Measurements from ENCODE around the gene NR4A1. TPM values are rescaled to one million over a fixed set of nuclear protein-coding genes. Genes with fewer than 3 reads are reported as not detected.

The NR4A1 gene
- total RNA-seq, 1 donor from 2014 or later = 1.1 TPM

GRCh38 chr12:52076811-52077210 is 25.6 kb downstream of the NR4A1 start:
- no peak for DNase-seq (ENCODE audit: low read depth, low spot score)

- DNase-seq (ENCODE audit: low read depth, low spot score) = no peak
Measured at GRCh38 chr12:52078276-52078675, 27.0 kb downstream of the NR4A1 start.

- no peak for DNase-seq (ENCODE audit: low read depth, low spot score)
Measured at GRCh38 chr12:52079576-52080402, 28.5 kb downstream of the NR4A1 start, which contains the start of gene SMIM41. SMIM41 (plus strand) TSS chr12:52079704; CDS start chr12:52079780, 76 bp downstream.

GRCh38 chr12:52080403-52081251 is 29.4 kb downstream of the NR4A1 start:
- no peak for DNase-seq (ENCODE audit: low read depth, low spot score)

- no peak for DNase-seq (ENCODE audit: low read depth, low spot score)
Measured at GRCh38 chr12:52081263-52081733, 30.1 kb downstream of the NR4A1 start.

GRCh38 chr12:52082026-52082668 is 30.9 kb downstream of the NR4A1 start:
- no peak for DNase-seq (ENCODE audit: low read depth, low spot score)

GRCh38 chr12:52082669-52082987 is 31.4 kb downstream of the NR4A1 start:
- no peak for DNase-seq (ENCODE audit: low read depth, low spot score)

GRCh38 chr12:52082988-52083637 is 31.9 kb downstream of the NR4A1 start:
- DNase-seq (ENCODE audit: low read depth, low spot score) = no peak

GRCh38 chr12:52083638-52083996 is 32.4 kb downstream of the NR4A1 start:
- DNase-seq (ENCODE audit: low read depth, low spot score) = no peak

GRCh38 chr12:52084491-52085231 is 33.4 kb downstream of the NR4A1 start:
- DNase-seq (ENCODE audit: low read depth, low spot score) = no peak

GRCh38 chr12:52085682-52086180 is 34.5 kb downstream of the NR4A1 start:
- no peak for DNase-seq (ENCODE audit: low read depth, low spot score)

- DNase-seq (ENCODE audit: low read depth, low spot score) = no peak
Measured at GRCh38 chr12:52086366-52086765, 35.1 kb downstream of the NR4A1 start.

GRCh38 chr12:52086944-52087835 is 35.9 kb downstream of the NR4A1 start:
- no peak for DNase-seq (ENCODE audit: low read depth, low spot score)

- DNase-seq (ENCODE audit: low read depth, low spot score) = no peak
Measured at GRCh38 chr12:52087961-52088820, 36.9 kb downstream of the NR4A1 start.

- DNase-seq (ENCODE audit: low read depth, low spot score) = no peak
Measured at GRCh38 chr12:52089491-52089890, 38.2 kb downstream of the NR4A1 start.

- no peak for DNase-seq (ENCODE audit: low read depth, low spot score)
Measured at GRCh38 chr12:52090291-52090690, 39.0 kb downstream of the NR4A1 start.

GRCh38 chr12:52091061-52091460 is 39.8 kb downstream of the NR4A1 start:
- DNase-seq (ENCODE audit: low read depth, low spot score) = no peak

- DNase-seq (ENCODE audit: low read depth, low spot score) = no peak
Measured at GRCh38 chr12:52091869-52092268, 40.6 kb downstream of the NR4A1 start.

GRCh38 chr12:52093346-52093745 is 42.1 kb downstream of the NR4A1 start:
- DNase-seq (ENCODE audit: low read depth, low spot score) = no peak

All from pulmonary artery endothelial cell (primary cell).